ENCODE measurements around the gene TRAF3IP3. TPM values are rescaled to one million over a fixed set of nuclear protein-coding genes. Genes with fewer than 3 reads are reported as not detected.

Gene TRAF3IP3
- total RNA-seq, 1 experiment from 2014 or later, result not detected

GRCh38 chr1:209831615-209832014 lies 75.8 kb downstream of the TRAF3IP3 start:
- no peaks in the 10 kb centered on the region for H3K27me3 Mint-ChIP-seq (ENCODE audit: low read depth)
- H2AK5ac ChIP-seq (ENCODE audit: insufficient read length, low read length), result no peak overlapping the region
- no peak for TF ChIP-seq CTCF (conservative IDR thresholded peaks at IDR 0.05)
- no peaks in the 10 kb centered on the region for H3K23me2 ChIP-seq (ENCODE audit: insufficient read length, low read depth, low read length, poor library complexity, severe bottlenecking)
- H3K9ac ChIP-seq (ENCODE audit: extremely low read depth, insufficient read length, low read length), result no peak overlapping the region
- H4K91ac ChIP-seq (ENCODE audit: insufficient read length, low read depth, low read length), result no peak overlapping the region
- no peak overlapping the region for H3K27ac Mint-ChIP-seq
- no peak overlapping the region for H3T11ph ChIP-seq (ENCODE audit: low read length)
- no peak overlapping the region for H3K14ac ChIP-seq (ENCODE audit: insufficient read depth, low read length)
- H3K18ac ChIP-seq (ENCODE audit: insufficient read length, low read depth, low read length), result no peak overlapping the region
- H3K23ac ChIP-seq (ENCODE audit: insufficient read length, low read depth, low read length), result no peak overlapping the region
- peaks cover 0 to 3% of the 10 kb centered on the region in 2 experiments; a peak in 1 of 5 replicates for H3K9me3 Mint-ChIP-seq
- H2BK120ac ChIP-seq (ENCODE audit: low read depth, low read length, poor library complexity, severe bottlenecking), result no peak overlapping the region
- H3K79me1 ChIP-seq (ENCODE audit: insufficient read depth, low read depth, low read length, poor library complexity, severe bottlenecking), result no peaks in the 10 kb centered on the region
- no peak overlapping the region for H3K4me3 Mint-ChIP-seq
- H3K9me3 ChIP-seq (ENCODE audit: control insufficient read depth, low read depth, low read length), result no peaks in the 10 kb centered on the region
- H3K27ac ChIP-seq (ENCODE audit: insufficient read length, low read depth, low read length), result no peak overlapping the region
- no peak overlapping the region for H3K56ac ChIP-seq (ENCODE audit: insufficient read length, low read depth, low read length)
- H2BK12ac ChIP-seq (ENCODE audit: insufficient read length, low read depth, low read length), result no peak overlapping the region
- H2AFZ ChIP-seq (ENCODE audit: low read length), result no peak overlapping the region
- no peak overlapping the region for H2BK5ac ChIP-seq (ENCODE audit: insufficient read length, low read length)
- H3K4me2 ChIP-seq (ENCODE audit: insufficient read depth, insufficient read length, low read length), result no peak overlapping the region
- no peaks in the 10 kb centered on the region for H3K79me2 ChIP-seq (ENCODE audit: insufficient read depth, low read length)
- DNase-seq, result no peak
- peaks cover 17 to 58% (median 52%) of the 10 kb centered on the region in 3 experiments; a peak in 6 of 7 replicates for H3K36me3 Mint-ChIP-seq (ENCODE audit: insufficient read depth in 1 of 3, low read depth in 3 of 3)
- no peak overlapping the region for H3K4ac ChIP-seq (ENCODE audit: low read depth, low read length)
- H4K5ac ChIP-seq (ENCODE audit: insufficient read length, low read depth, low read length), result no peak overlapping the region
- H4K20me1 ChIP-seq (ENCODE audit: control insufficient read depth, insufficient read depth, insufficient read length), result no peaks in the 10 kb centered on the region
- no peak overlapping the region for H2BK20ac ChIP-seq (ENCODE audit: low read depth, low read length, poor library complexity, severe bottlenecking)
- H3K4me1 ChIP-seq (ENCODE audit: insufficient read depth, low read length), result no peaks in the 10 kb centered on the region
- no CpG with 5 or more reads among the region's 1 CpG for WGBS (ENCODE audit: extremely low coverage, insufficient read length, low lambda C conversion rate)
- H3K4me1 Mint-ChIP-seq, result peaks cover 6 to 7% of the 10 kb centered on the region in 2 experiments
- H3K27me3 ChIP-seq (ENCODE audit: insufficient read depth, low read length), result no peaks in the 10 kb centered on the region
- H4K8ac ChIP-seq (replicated peaks; ENCODE audit: insufficient read length, low read depth, low read length), result no peak overlapping the region
- no peak overlapping the region for H2BK15ac ChIP-seq (ENCODE audit: low read depth, low read length)

Other genes starting within 250 kb of the TRAF3IP3 start
- gene CAMK1G, start 172.3 kb upstream of the TRAF3IP3 start, total RNA-seq (2021), result 0.20 and 0.28 TPM in 2 replicates
- 0.26 and 0.28 TPM in 2 replicates for gene LAMB3, start 103.6 kb upstream of the TRAF3IP3 start, total RNA-seq (2021)
- 0.26 and 0.35 TPM in 2 replicates for gene G0S2, start 80.6 kb upstream of the TRAF3IP3 start, total RNA-seq (2021)
- gene HSD11B1, start 51.2 kb upstream of the TRAF3IP3 start, total RNA-seq (2021), result not detected in 2 replicates
- gene C1orf74, start 28.5 kb downstream of the TRAF3IP3 start, total RNA-seq (2021), result 2.1 and 2.4 TPM in 2 replicates
- 7.1 and 8.9 TPM in 2 replicates for gene IRF6, start 50.1 kb downstream of the TRAF3IP3 start, total RNA-seq (2021)
- gene UTP25, start 71.9 kb downstream of the TRAF3IP3 start, total RNA-seq (2021), result 12.9 TPM in 2 replicates
- 8.8 and 10.3 TPM in 2 replicates for gene SYT14, start 182.2 kb downstream of the TRAF3IP3 start, total RNA-seq (2021)